ENCODE results near the gene PDGFB.

DNA sequence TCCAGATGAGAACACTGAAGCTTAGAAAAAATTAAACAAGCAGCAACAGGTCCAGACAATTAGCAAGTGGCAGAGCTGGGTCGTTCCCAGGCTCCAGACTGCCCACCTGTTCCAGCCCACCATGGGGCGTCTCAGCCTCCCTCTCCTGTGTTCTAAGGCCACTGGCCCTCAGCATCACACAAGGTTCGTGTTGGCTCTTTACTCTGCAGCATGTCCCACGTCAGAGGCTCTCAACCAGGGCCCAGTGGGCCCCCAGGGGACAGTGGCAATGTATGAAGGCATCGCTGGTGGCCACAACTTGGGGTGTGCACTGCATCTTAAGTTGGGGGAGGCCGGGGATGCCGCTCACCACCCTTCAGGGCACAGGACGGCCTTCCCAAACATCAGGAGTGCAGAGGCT is 6.2 kb downstream of the PDGFB start:
- TF ChIP-seq YY1 (IDR thresholded peaks at IDR 0.05; ENCODE audit: extremely low read depth, insufficient replicate concordance, low read depth, low read length) = no peak
- no peak for TF ChIP-seq POLR2A (IDR thresholded peaks at IDR 0.05; ENCODE audit: borderline replicate concordance, extremely low read depth, insufficient read depth, insufficient read length)
- TF ChIP-seq SRF (IDR thresholded peaks at IDR 0.05; ENCODE audit: low read depth) = no peak
- no peak for TF ChIP-seq CEBPB (IDR thresholded peaks at IDR 0.05; ENCODE audit: low read depth)
- TF ChIP-seq EGR1 (IDR thresholded peaks at IDR 0.05; ENCODE audit: low read depth) = no peak
- no peak for TF ChIP-seq CTCF (IDR thresholded peaks at IDR 0.05 in 2 of 3, conservative IDR thresholded peaks at IDR 0.05 in 1 of 3; ENCODE audit: borderline replicate concordance in 1 of 3, insufficient read depth in 1 of 3, low read depth in 2 of 3, low read length in 2 of 3)
- TF ChIP-seq RAD21 (IDR thresholded peaks at IDR 0.05; ENCODE audit: low read depth) = no peak
- TF ChIP-seq MAX (IDR thresholded peaks at IDR 0.05) = no peak

Data from HCT116 (cell line).